GM19043 (cell line): Measurements from ENCODE around the gene MAST2.
"Not testable (repeated sequence)": the region's sequence is repeated elsewhere in the genome, so short reads cannot be mapped to it uniquely, and the experiment has no call there.

ENCODE experiments used
- ATAC-seq: cut with Tn5 transposase; IDR thresholded peaks from one replicate; pipeline ENCODE4 v1.9.1; 2021; ENCODE audit warnings: low read depth; ENCODE audit not compliant: unreplicated experiment

Gene MAST2

GRCh38 chr1:46053734-46054133 is 250.3 kb downstream of the MAST2 start:
- ATAC-seq = no peak

GRCh38 chr1:46056325-46056724 is 252.9 kb downstream of the MAST2 start:
- ATAC-seq = no peak

- not testable (repeated sequence) for ATAC-seq
Measured at GRCh38 chr1:46057215-46057614, 253.8 kb downstream of the MAST2 start.

GRCh38 chr1:46057781-46058180 is 254.4 kb downstream of the MAST2 start:
- ATAC-seq = no peak

GRCh38 chr1:46058936-46059335 is 255.5 kb downstream of the MAST2 start:
- no peak for ATAC-seq

GRCh38 chr1:46061146-46061545 is 257.7 kb downstream of the MAST2 start:
- ATAC-seq = no peak

- peak; percentile 68 for ATAC-seq
Measured at GRCh38 chr1:46062651-46063319, 259.4 kb downstream of the MAST2 start.

- no peak for ATAC-seq
Measured at GRCh38 chr1:46064708-46065107, 261.3 kb downstream of the MAST2 start.

- no peak for ATAC-seq
Measured at GRCh38 chr1:46065405-46065804, 262.0 kb downstream of the MAST2 start.

GRCh38 chr1:46067652-46068051 is 264.2 kb downstream of the MAST2 start:
- peak; percentile 50 for ATAC-seq

GRCh38 chr1:46068525-46068924 is 265.1 kb downstream of the MAST2 start:
- no peak for ATAC-seq

GRCh38 chr1:46070164-46070814 is 266.9 kb downstream of the MAST2 start:
- no peak for ATAC-seq

GRCh38 chr1:46072975-46073374 is 269.6 kb downstream of the MAST2 start:
- ATAC-seq = no peak

- ATAC-seq = no peak
Measured at GRCh38 chr1:46076343-46076742, 272.9 kb downstream of the MAST2 start.

- no peak for ATAC-seq
Measured at GRCh38 chr1:46077644-46078043, 274.2 kb downstream of the MAST2 start.

- ATAC-seq = no peak
Measured at GRCh38 chr1:46080257-46080656, 276.8 kb downstream of the MAST2 start.

- ATAC-seq = no peak
Measured at GRCh38 chr1:46081206-46081605, 277.8 kb downstream of the MAST2 start.

- no peak for ATAC-seq
Measured at GRCh38 chr1:46081619-46082018, 278.2 kb downstream of the MAST2 start.

- no peak for ATAC-seq
Measured at GRCh38 chr1:46083579-46083978, 280.2 kb downstream of the MAST2 start.

- ATAC-seq = no peak
Measured at GRCh38 chr1:46084553-46085451, 281.4 kb downstream of the MAST2 start.
